Measurements from ENCODE around the gene ZNF783.
A peak's percentile ranks its signal among the peaks of the same experiment; 100 is the strongest.

ZNF783 gene

GRCh38 chr7:149283321-149283720 lies 21.3 kb downstream of the ZNF783 start:
- DNase-seq = no peak

- DNase-seq = no peak
These were observed 22.3 kb downstream of the ZNF783 start for GRCh38 chr7:149284343-149284742.

DNA sequence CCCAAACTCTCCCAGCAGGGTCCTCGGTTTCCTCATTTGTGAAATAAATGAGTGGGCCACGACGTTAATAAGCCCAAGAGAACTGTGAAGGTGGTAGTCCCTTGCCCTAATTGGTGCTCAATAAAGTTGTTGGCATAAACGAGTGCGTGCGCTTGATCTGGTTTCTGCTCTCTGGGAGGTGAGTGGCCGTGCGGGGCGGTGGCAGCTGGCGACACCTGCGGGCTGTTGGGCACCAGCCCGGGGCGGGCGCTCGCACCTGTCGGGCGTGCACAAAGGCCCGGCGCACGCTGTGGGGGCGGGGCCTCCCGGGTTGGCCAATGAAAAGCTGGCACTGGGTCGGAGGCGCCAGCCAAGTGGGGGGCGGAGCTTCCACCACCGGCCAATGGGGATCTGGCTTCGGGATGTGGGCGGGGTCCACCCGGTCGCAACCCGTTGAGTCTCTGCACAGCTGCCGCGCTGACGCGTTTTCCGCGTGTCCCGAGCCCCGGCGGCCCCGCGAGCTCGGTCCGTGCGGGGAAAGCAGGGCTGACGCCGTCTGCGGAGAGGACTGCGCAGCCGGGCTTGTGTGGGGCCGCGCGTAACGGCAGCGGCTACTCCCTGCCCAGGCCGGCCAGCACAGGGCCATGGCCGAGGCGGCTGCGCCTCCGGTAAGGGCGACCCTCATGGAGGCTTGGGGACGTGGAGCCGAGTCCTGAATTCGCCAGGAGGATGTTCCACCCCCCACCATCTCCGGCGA lies 23.0 kb downstream of the ZNF783 start:
- DNase-seq = peak; percentile 87

DNA sequence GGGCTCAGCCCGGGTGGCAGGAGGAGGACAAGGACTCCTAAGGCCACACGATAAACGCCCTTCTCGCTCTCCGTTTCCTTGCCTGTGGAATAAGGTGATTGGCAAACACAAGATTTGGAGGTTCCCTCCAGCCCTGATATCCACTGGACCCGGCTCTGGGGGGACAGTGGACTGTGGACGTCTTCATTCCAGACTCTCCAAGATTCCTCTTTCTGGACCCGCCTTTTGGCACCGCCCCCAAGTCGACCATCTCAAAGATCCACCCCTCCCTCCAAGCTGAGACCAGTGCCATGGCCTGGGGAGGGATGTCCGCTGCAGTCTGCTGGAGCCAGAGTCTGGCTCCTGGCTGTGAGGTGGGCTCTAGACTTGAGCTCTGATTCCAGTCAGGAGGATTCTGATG lies 23.6 kb downstream of the ZNF783 start:
- DNase-seq = no peak

DNA sequence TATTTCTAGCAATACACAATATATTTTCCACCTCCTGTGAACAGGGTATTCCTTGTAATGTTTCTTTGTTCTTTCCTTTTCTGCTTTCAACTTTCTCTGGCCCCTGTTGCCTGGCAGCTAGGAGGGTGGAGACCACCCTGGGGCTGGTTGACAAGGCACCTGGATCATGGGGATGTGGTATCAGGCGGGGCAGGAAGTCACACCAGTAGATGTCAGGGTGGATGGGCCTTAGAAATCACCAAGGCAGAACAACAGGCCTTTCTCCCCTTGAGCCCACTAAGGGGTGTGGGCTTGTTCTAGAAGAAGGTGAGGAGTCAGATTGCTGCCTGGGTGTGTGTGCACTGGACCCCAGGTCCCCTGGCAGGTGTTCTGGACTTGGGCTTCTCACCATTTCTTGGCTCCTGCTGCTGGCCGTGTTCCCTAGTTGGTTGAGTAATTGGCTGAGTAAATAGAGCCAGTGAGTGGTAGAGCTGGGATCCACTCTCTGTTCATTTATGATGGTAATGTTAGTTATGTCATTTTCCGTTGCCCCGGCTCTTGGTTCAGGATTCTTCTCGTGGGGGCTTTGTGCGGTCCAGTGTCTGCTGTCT lies 24.9 kb downstream of the ZNF783 start:
- no peak for DNase-seq

DNA sequence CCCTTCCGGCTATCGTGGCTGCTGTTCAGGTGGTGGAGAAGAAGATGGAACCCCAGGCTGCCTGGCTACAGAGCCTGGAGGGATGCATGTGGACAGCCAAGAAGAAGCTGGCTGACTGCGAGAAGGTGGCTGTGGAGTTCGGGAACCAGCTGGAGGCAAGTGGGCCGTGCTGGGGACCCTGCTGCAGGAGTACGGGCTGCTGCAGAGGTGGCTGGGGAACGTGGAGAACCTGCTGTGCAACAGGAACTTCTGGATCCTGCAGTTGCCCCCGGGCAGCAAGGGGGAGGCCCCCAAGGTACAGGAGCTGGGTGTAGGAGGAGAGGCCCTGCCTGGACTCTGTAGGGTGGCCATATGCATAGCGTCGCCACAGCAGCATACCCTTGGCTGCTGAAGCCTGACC lies 25.6 kb downstream of the ZNF783 start:
- no peak for DNase-seq

GRCh38 chr7:149289262-149289661 lies 27.3 kb downstream of the ZNF783 start:
- DNase-seq = no peak

DNA sequence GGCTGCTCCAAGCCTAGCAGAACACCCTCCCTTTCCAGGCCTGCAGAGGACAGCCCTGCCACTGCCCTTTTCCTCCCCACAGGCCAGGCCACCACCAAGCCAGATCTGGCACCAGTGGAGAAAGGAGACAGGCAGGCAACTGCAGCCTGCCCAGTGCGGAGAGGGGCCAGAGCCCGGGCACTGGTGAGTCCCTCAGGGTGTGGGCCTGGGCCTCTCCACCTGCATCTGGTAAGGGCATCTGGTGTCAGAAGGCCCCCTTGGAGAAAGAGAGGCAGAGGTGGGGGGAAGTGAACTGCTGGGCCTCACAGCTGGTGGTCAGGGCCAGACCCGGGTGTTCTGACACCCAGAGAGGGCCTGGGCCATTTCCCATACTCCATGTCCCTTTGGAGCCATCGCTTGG lies 27.9 kb downstream of the ZNF783 start:
- no peak for DNase-seq

- no peak for DNase-seq
These were observed 29.2 kb downstream of the ZNF783 start for GRCh38 chr7:149291036-149291780.

GRCh38 chr7:149291781-149292461 lies 29.9 kb downstream of the ZNF783 start:
- no peak for DNase-seq

DNA sequence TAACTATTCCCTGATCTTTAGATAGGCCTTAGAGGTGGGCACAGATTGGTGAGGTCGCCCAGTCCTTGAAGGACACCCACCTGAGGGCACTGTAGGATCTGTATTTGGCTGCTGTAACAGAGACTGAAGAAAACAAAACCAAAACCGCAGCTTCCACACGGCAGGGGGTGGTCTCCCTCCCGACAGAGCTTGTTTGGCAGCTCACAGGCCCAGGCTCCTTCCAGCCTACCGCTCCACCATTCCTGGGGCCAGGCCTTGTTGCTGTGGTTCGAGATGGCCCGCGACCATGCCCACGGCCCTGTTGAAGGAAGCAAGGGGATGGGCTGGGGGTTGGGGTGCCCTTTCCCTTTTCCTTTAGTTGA lies 30.4 kb downstream of the ZNF783 start:
- no peak for DNase-seq

DNA sequence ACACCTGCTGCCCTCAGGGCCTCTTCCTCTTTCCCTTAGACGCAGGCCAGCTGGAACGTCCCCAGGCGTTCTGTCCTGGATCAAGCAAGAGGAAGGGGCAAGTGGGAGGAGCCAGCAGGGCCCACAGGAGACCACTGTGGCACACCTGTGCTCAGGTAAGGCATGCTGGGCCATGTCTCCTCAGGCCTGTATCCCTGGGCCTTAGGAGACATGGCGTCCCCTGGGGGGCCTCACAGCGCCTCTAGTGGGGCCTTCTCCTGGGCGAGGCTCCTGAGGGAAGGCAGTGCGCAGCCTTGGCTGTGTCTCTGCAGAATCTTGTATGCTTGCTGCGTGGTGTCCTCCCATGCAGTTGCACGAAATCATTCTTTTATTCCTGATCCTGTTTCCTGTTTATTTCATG lies 31.3 kb downstream of the ZNF783 start:
- no peak for DNase-seq

GRCh38 chr7:149293946-149294633 lies 32.1 kb downstream of the ZNF783 start:
- DNase-seq = no peak

DNA sequence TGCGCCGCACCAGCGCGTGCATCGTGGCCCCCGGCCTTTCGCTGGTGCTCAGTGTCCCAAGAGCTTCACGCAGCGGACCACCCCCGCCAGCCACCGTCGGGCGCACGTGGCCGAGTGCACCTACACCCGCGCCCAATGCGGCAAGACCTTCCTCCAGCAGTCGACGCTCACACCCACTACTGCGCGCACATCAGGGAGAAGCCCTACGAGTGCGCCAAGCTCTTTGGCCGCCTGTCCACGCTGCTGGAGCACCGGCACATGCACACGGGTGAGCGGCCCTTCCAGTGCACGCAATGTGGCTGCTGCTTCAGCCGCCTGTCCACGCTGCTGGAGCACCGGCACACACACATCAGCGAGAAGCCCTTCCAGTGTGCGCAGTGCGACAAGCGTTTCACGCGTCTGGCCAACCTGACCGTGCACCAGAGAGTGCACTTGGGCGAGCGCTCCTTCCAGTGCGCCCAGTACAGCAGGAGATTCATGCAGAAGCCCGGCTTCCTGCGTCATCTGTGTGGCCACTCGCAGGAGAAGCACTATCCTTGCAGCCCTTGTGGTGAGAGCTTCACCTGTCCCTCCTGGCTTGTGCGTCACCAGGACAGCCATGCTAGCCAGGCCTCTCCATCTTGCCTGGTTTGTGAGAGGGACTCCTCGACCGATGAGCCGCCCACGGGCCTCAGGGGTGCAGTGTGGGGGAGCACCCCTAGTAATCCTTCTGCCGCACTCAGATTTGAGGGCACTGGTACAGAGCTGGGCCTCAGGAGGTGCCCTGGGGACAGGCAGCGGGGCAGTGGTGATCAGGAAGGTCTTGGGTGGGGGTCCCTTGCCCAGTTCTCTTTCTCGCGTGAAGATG lies 32.9 kb downstream of the ZNF783 start:
- no peak for DNase-seq

DNA sequence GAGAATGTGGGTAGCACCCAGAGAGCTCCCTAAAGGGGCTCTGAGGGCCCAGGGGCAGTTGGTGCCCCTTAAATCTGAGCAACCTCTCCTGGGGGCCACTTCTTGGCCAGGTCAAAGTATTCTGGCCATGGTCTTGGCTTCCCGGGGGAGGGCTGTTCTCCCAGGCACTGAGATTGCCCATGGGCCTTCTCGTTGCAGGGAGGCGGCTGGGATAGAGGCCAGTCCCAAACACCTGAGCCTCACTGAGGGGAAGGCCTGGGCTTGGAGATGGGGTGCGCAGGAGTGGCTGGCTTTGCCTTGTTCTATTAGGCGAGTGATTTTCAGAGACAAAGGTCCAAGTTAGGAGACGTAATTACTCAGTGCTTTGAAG lies 33.5 kb downstream of the ZNF783 start:
- no peak for DNase-seq

GRCh38 chr7:149296368-149296767 lies 34.4 kb downstream of the ZNF783 start:
- no peak for DNase-seq

GRCh38 chr7:149297034-149297755 lies 35.2 kb downstream of the ZNF783 start:
- DNase-seq = no peak

DNA sequence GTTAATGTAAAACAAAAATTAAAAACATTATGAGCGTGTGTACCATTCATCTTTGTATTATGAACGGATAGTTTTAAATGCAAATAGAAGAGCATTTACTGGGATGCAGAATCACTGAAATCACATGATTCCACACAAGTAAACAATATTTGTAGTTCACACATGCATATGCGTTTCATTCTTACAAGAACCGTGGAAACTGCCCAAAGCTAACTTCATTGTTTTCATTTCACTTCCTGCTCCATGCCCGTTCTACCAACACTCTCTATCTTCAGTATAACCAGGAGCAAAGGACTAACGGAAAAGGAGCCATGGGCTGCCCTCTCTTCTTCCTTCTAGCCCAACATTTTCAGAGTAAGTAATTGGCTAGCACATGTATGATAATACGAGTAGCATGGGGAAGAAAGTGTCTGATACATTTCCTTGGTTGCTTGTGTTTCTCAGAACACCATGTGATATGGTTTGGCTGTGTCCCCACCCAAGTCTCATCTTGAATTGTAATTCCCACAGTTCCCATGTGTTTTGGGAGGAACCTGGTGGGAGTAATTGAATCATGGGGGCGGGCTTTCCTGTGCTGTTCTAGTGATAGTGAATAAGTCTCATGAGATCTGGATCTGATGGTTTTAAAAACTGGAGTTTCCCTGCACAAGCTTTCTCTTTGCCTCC lies 38.8 kb downstream of the ZNF783 start:
- no peak for DNase-seq

- no peak for DNase-seq
These were observed 40.2 kb downstream of the ZNF783 start for GRCh38 chr7:149302222-149302621.

GRCh38 chr7:149302865-149303264 lies 40.9 kb downstream of the ZNF783 start:
- DNase-seq = no peak

- DNase-seq = no peak
These were observed 42.0 kb downstream of the ZNF783 start for GRCh38 chr7:149304006-149304405.
